Kidney epithelial cell (primary cell): ENCODE results near the gene TMEM37. TPM values are rescaled to one million over a fixed set of nuclear protein-coding genes. Genes with fewer than 3 reads are reported as not detected.

Source experiments
- DNase-seq: peaks from one replicate; pipeline ENCODE4 v3.0.0-alpha.2; 2010; ENCODE audit warnings: low read depth
- H3K27me3 ChIP-seq: 2 replicates; pipeline ENCODE4 v1.6.0; 2011; ENCODE audit warnings: low read length; ENCODE audit not compliant: control insufficient read depth, insufficient read depth
- H3K36me3 ChIP-seq: 2 replicates; pipeline ENCODE4 v1.5.1; 2011; ENCODE audit warnings: low read length; ENCODE audit not compliant: control insufficient read depth, insufficient read depth
- H3K4me3 ChIP-seq: 2 replicates; pipeline ENCODE4 v1.5.1; 2011; ENCODE audit warnings: low read depth, mild to moderate bottlenecking, control low read depth, low read length
- total RNA-seq: library from RNA; depleted of rRNA; stranded (reverse); fragments of >200 nt; gene quantifications from 2 replicates; pipeline ENCODE4 v1.2.3, GENCODE V29; 2015
- TF ChIP-seq, protein P1 (sequence below): IDR thresholded peaks from 2 replicates; pipeline ENCODE4 v1.5.1; 2011; ENCODE audit warnings: mild to moderate bottlenecking, moderate library complexity, low read length, control low read depth, inconsistent platforms; ENCODE audit not compliant: insufficient read depth, poor library complexity, severe bottlenecking

TMEM37 gene
- total RNA-seq, 1 donor from 2014 or later = not detected

- Histone ChIP-seq H3K27me3 (peaks cover 2% of the 10 kb centered on the region), H3K36me3 (no peaks in the 10 kb centered on the region), H3K4me3 (no peak overlapping the region)
- DNase-seq = no peak
- TF ChIP-seq, protein P1, sequence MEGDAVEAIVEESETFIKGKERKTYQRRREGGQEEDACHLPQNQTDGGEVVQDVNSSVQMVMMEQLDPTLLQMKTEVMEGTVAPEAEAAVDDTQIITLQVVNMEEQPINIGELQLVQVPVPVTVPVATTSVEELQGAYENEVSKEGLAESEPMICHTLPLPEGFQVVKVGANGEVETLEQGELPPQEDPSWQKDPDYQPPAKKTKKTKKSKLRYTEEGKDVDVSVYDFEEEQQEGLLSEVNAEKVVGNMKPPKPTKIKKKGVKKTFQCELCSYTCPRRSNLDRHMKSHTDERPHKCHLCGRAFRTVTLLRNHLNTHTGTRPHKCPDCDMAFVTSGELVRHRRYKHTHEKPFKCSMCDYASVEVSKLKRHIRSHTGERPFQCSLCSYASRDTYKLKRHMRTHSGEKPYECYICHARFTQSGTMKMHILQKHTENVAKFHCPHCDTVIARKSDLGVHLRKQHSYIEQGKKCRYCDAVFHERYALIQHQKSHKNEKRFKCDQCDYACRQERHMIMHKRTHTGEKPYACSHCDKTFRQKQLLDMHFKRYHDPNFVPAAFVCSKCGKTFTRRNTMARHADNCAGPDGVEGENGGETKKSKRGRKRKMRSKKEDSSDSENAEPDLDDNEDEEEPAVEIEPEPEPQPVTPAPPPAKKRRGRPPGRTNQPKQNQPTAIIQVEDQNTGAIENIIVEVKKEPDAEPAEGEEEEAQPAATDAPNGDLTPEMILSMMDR = no peak
Observed at GRCh38 chr2:119405151-119405550, 26.5 kb upstream of the TMEM37 start.

DNA sequence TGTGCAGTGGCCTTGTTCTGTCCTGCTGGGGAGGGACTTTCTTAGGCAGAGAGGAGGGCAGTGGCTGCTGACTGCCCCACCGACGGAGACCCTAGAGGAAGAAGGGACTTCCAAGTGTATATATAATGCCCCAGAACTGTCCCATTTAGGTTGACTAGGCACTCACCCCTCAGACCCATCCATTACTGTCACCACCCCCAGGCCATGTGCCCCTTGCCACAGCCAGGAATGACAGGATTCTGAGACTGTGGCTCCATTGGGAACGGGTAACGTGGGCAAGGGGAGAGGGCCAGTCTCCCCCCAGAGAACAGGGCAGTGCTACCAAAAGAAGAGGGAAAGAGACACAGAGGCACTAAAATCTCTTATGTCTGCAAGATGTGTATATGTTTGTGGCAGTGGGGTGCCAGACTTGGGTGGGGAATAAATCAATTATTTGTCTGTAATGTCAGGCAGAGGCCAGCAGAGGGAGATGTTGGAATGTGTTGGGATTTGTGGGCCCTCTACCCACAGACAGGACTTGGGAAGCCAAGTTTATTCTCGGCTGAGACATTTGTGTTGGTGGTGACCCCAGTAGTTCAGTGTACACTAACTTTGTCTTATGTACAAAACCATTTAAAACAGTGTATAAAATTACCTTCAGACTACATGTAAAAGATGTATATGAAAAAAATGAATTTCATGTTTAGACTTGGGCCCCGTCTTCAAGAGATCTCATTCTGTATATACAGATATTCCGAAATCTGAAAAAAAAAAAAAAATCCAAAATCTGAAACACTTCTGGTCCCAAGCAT, 24.0 kb upstream of the TMEM37 start:
- Histone ChIP-seq H3K4me3 (no peak overlapping the region), H3K36me3 (no peaks in the 10 kb centered on the region), H3K27me3 (peaks cover 2% of the 10 kb centered on the region)
- DNase-seq = no peak
- TF ChIP-seq, protein P1 = peak; percentile 72

- TF ChIP-seq, protein P1 = no peak
- H3K4me3 ChIP-seq = no peak overlapping the region
- H3K27me3 ChIP-seq = peaks cover 2% of the 10 kb centered on the region
- DNase-seq = no peak
- H3K36me3 ChIP-seq = no peaks in the 10 kb centered on the region
Observed at GRCh38 chr2:119408221-119408619, 23.4 kb upstream of the TMEM37 start.

DNA sequence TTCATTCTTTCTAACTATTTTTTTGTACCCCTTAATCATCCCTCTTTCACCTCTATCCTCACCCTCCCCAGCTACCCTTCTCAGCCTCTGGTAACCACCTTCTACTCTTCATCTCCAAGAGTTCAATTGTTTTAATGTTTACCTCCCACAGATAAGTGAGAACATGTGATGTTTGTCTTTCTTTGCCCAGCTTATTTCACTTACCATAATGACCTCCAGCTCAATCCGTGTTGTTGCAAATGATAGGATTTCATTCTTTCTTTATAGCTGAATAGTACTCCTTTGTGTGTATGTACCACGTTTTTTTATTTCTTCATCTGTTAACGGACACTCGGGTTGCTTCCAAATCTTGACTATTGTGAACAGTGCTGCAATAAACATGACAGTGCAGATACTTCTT, 22.1 kb upstream of the TMEM37 start:
- no peaks in the 10 kb centered on the region for H3K36me3 ChIP-seq
- H3K27me3 ChIP-seq = no peaks in the 10 kb centered on the region
- no peak overlapping the region for H3K4me3 ChIP-seq
- TF ChIP-seq, protein P1 = no peak
- DNase-seq = no peak

DNA sequence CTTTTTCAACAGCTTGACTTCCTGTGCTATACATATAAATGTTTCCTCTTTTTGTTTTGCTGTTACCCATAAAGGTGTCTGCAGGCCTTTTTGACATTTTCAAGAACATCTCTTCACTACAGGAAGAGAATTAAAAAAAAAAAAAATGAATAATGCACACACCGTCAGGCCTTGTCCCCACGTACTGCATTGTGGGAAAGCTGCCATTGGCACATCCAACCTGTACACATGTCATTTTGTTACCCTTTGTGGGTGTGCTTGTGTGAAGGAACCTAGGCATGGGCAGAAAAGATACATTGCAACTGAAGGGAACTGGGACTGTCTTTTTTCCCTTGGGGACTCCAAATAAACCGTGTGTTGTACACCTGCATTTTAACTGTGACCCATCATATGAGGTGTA, 16.8 kb upstream of the TMEM37 start:
- TF ChIP-seq, protein P1 = no peak
- DNase-seq = no peak
- no peaks in the 10 kb centered on the region for H3K27me3 ChIP-seq
- no peaks in the 10 kb centered on the region for H3K36me3 ChIP-seq
- H3K4me3 ChIP-seq = no peak overlapping the region

DNA sequence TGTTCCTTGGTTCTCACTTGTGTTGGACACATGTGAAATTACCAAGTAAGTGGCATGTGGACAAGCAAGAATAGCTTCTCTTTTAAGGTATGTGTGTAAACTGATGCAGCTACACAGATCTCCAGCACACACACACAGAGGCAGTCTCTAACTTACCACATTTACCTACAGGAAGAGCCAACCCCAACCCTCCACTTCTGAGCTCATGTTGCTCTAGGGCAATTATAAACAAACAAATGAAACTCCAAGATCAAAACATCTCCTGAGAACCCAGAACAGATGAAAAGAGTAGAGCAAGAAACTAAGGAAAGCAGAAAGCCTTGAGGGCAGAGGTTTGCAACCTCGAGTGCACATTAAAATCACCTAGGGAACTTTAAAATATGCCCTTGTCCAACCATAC, 16.0 kb upstream of the TMEM37 start:
- no peaks in the 10 kb centered on the region for H3K36me3 ChIP-seq

More for the DNA sequence above, 16.0 kb upstream of the TMEM37 start:
- DNase-seq = no peak
- TF ChIP-seq, protein P1 = no peak
- no peak overlapping the region for H3K4me3 ChIP-seq
- H3K27me3 ChIP-seq = no peaks in the 10 kb centered on the region
